Tibial nerve (tissue), 4 donors: ENCODE measurements around the gene SDK1.

ENCODE experiments used
- CTCF ChIP-seq, 5 experiments: fragments of 200-600 bp in 3 of 5; fragments of 450-650 bp in 2 of 5; sonication (generic) in 3 of 5; IDR thresholded peaks; one replicate each; pipeline ENCODE4 v1.5.1; 2016 to 2019; ENCODE audit warnings: antibody characterized with exemption in 5 of 5, mild to moderate bottlenecking in 3 of 5, moderate library complexity in 2 of 5
- EP300 ChIP-seq, 2 donors: sonication (generic); formaldehyde crosslinking; IDR thresholded peaks; one replicate each; pipeline ENCODE4 v1.6.1; 2017; ENCODE audit warnings: antibody characterized with exemption in 2 of 2, mild to moderate bottlenecking in 1 of 2
- POLR2A ChIP-seq, 2 donors: fragments of 450-650 bp; IDR thresholded peaks; one replicate each; pipeline ENCODE4 v1.6.1; 2017; ENCODE audit warnings: antibody characterized with exemption in 2 of 2, mild to moderate bottlenecking in 2 of 2, moderate library complexity in 2 of 2

DNA sequence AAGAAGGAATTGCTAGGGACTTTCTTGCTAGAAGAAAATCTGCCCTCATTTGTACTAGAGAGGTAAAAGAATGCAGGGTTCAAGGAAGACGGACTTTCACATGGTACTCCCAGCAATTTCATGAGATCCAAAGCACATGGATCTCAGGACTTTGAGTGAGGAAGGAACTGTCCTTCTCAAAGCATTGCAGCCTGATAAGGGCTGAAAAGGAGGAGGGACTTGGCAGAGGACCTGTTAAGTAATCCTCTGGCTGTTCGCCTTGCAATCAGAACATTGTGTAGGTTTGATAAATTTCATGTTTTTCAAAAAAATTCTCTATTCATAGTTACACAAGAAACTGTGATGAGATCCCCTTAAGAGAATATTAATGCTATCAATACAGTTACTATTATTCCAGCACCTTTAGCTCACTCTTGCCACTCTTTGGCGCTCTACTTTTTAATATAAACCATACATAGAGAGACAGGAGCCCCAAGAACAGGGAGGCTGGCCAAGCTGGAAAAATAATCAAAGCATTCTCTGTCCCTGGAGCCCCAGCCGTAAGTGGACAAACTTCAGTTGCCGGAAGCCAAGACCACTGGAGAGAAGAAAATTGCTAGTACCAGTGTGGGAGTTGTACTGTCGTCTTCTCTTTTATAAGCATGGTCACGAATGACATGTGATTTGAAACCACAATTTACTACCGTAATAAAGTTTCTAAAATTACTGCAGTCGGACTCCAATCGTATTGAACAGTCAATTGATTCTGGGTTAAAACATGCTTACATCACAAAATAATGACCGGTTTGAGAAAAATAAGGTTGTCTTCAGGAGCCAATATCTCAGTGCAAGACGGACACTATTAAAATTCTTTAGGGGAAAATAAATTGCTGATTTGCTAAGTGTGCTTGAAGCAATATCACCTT is 424.4 kb downstream of the SDK1 start:
- TF ChIP-seq CTCF (IDR thresholded peaks at IDR 0.05), result no peak
- TF ChIP-seq EP300 (IDR thresholded peaks at IDR 0.05), result no peak
- no peak for TF ChIP-seq POLR2A (IDR thresholded peaks at IDR 0.05)
